ENCODE measurements around the gene COX6A2. TPM values are rescaled to one million over a fixed set of nuclear protein-coding genes. Genes with fewer than 3 reads are reported as not detected.

COX6A2 gene
- total and polyA plus RNA-seq, 2 experiments from 2014 or later, result not detected

- Histone ChIP-seq H2AFZ (no peak overlapping the region), H3K4me2 (ENCODE audit: unreplicated experiment) (no peak overlapping the region), H3K79me2 (ENCODE audit: insufficient read depth) (peaks cover 53% of the 10 kb centered on the region), H3K9me3 (ENCODE audit: low read depth) (no peaks in the 10 kb centered on the region), H3K36me3 (ENCODE audit: low read depth) (no peaks in the 10 kb centered on the region), H3K9me2 (ENCODE audit: insufficient read depth) (no peaks in the 10 kb centered on the region), H3K4me3 (no peak overlapping the region), H3K9ac (no peak overlapping the region), H4K20me1 (ENCODE audit: insufficient read depth) (no peaks in the 10 kb centered on the region), H3K27me3 (replicated peaks; ENCODE audit: insufficient read depth) (no peaks in the 10 kb centered on the region), H3F3A (ENCODE audit: insufficient read depth) (peaks cover 42% of the 10 kb centered on the region), H3K27ac (no peak overlapping the region), H3K4me1 (ENCODE audit: insufficient read depth) (peaks cover 63% of the 10 kb centered on the region)
- in situ Hi-C loops (cut with MboI), result no loop called here
- DNase-seq, result no peak
- WGBS, 2 experiments (ENCODE audit: low coverage in 1 of 2, low lambda C conversion rate in 2 of 2, missing lambda C conversion rate in 2 of 2), result 83% methylated on average over 17 of the region's 17 CpGs
- TF ChIP-seq EZH2phosphoT487 (IDR thresholded peaks at IDR 0.05; ENCODE audit: insufficient read depth, low read depth), result no peak
- no peak for TF ChIP-seq EZH2 (IDR thresholded peaks at IDR 0.05; ENCODE audit: insufficient read depth, poor library complexity, severe bottlenecking)
Measured at GRCh38 chr16:31455601-31456314, 27.6 kb upstream of the COX6A2 start.

- peaks cover 52% of the 10 kb centered on the region for H3K79me2 ChIP-seq (ENCODE audit: insufficient read depth)
- peak overlapping the region; percentile 94 for H3K27ac ChIP-seq
- peak overlapping the region; percentile 52 for H3K4me3 ChIP-seq
- in situ Hi-C loops (cut with MboI), result no loop called here
- no peak overlapping the region; the same call in 1 of the 2 replicates for H2AFZ ChIP-seq
- H3K9me2 ChIP-seq (ENCODE audit: insufficient read depth), result no peaks in the 10 kb centered on the region
- peaks cover 56% of the 10 kb centered on the region for H3K4me1 ChIP-seq (ENCODE audit: insufficient read depth)
- H3K36me3 ChIP-seq (ENCODE audit: low read depth), result no peaks in the 10 kb centered on the region
- H3K9me3 ChIP-seq (ENCODE audit: low read depth), result no peaks in the 10 kb centered on the region
- DNase-seq, result peak; percentile 75
- peaks cover 33% of the 10 kb centered on the region for H3F3A ChIP-seq (ENCODE audit: insufficient read depth)
- 11 to 13% methylated on average over 17 to 20 of the region's 20 CpGs for WGBS, 2 experiments (ENCODE audit: low coverage in 1 of 2, low lambda C conversion rate in 2 of 2, missing lambda C conversion rate in 2 of 2)
- H3K9ac ChIP-seq, result peak overlapping the region; percentile 70
- no peaks in the 10 kb centered on the region for H4K20me1 ChIP-seq (ENCODE audit: insufficient read depth)
- H3K4me2 ChIP-seq (ENCODE audit: unreplicated experiment), result peak overlapping the region; percentile 49
- TF ChIP-seq EZH2 (IDR thresholded peaks at IDR 0.05; ENCODE audit: insufficient read depth, poor library complexity, severe bottlenecking), result no peak
- TF ChIP-seq EZH2phosphoT487 (IDR thresholded peaks at IDR 0.05; ENCODE audit: insufficient read depth, low read depth), result no peak
- H3K27me3 ChIP-seq (replicated peaks; ENCODE audit: insufficient read depth), result no peaks in the 10 kb centered on the region
Measured at GRCh38 chr16:31453255-31454204, 25.4 kb upstream of the COX6A2 start.

- in situ Hi-C loops (cut with MboI), result no loop called here
Measured at GRCh38 chr16:31452631-31453106, 24.5 kb upstream of the COX6A2 start.

DNA sequence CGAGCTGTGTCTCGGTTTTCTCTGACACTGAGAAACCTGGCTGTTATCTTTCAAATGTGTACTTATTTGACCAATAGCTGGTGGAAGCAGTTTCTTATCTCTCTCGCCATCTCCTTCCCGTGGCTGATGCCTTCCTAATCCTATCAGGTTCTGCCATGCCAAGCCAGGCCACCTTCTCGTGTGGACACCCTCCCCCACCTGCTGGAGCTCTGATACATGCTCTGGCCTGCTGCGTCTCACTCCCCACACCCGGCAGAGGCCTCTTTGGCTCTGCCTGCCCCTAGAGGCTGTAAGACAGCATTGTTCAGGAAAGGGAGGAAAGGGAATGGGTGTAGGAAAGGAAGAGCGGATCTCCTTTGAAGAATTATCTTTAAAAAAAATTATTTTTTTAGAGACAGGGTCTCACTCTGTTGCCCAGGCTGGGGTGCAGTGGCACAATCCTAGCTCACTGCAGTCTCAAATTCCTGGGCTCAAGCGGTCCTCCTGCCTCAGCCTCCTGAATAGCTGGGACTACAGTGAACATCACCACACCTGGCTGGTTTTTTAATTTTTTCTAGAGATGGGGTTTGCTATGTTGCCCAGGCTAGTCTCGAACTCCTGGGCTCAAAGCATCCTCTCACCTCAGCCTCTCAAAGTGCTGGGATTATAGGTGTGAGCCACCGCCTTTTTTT lies 23.7 kb upstream of the COX6A2 start:
- no peaks in the 10 kb centered on the region for H3K27me3 ChIP-seq (replicated peaks; ENCODE audit: insufficient read depth)
- peak overlapping the region; percentile 49 for H3K4me2 ChIP-seq (ENCODE audit: unreplicated experiment)

More at GRCh38 chr16:31452631-31453106, 24.5 kb upstream of the COX6A2 start:
- TF ChIP-seq EZH2phosphoT487 (IDR thresholded peaks at IDR 0.05; ENCODE audit: insufficient read depth, low read depth), result no peak
- peak overlapping the region; percentile 94 for H3K27ac ChIP-seq
- H3F3A ChIP-seq (ENCODE audit: insufficient read depth), result peaks cover 33% of the 10 kb centered on the region
- peak overlapping the region; percentile 49 for H3K4me2 ChIP-seq (ENCODE audit: unreplicated experiment)
- peak overlapping the region; percentile 52 for H3K4me3 ChIP-seq
- DNase-seq, result peak; percentile 91
- H2AFZ ChIP-seq, result peak overlapping the region; percentile 30; the same call in 1 of the 2 replicates
- H3K36me3 ChIP-seq (ENCODE audit: low read depth), result no peaks in the 10 kb centered on the region
- H3K9ac ChIP-seq, result peak overlapping the region; percentile 70
- H3K27me3 ChIP-seq (replicated peaks; ENCODE audit: insufficient read depth), result no peaks in the 10 kb centered on the region
- WGBS, 2 experiments (ENCODE audit: low coverage in 1 of 2, low lambda C conversion rate in 2 of 2, missing lambda C conversion rate in 2 of 2), result 29 to 41% methylated on average over 2 to 3 of the region's 3 CpGs
- no peaks in the 10 kb centered on the region for H3K9me2 ChIP-seq (ENCODE audit: insufficient read depth)
- peaks cover 54% of the 10 kb centered on the region for H3K4me1 ChIP-seq (ENCODE audit: insufficient read depth)
- H3K9me3 ChIP-seq (ENCODE audit: low read depth), result no peaks in the 10 kb centered on the region
- no peaks in the 10 kb centered on the region for H4K20me1 ChIP-seq (ENCODE audit: insufficient read depth)
- H3K79me2 ChIP-seq (ENCODE audit: insufficient read depth), result peaks cover 44% of the 10 kb centered on the region

More for the DNA sequence above, 23.7 kb upstream of the COX6A2 start:
- TF ChIP-seq EZH2phosphoT487 (IDR thresholded peaks at IDR 0.05; ENCODE audit: insufficient read depth, low read depth), result no peak
- no peak for TF ChIP-seq EZH2 (IDR thresholded peaks at IDR 0.05; ENCODE audit: insufficient read depth, poor library complexity, severe bottlenecking)
- Histone ChIP-seq H2AFZ (0 out of 2 replicates have a peak overlapping the region, but pooled peaks have one; percentile 3), H3K4me1 (ENCODE audit: insufficient read depth) (peaks cover 45% of the 10 kb centered on the region), H3F3A (ENCODE audit: insufficient read depth) (peaks cover 33% of the 10 kb centered on the region), H3K9me3 (ENCODE audit: low read depth) (no peaks in the 10 kb centered on the region), H3K9me2 (ENCODE audit: insufficient read depth) (no peaks in the 10 kb centered on the region), H3K9ac (peak overlapping the region; percentile 64), H3K36me3 (ENCODE audit: low read depth) (no peaks in the 10 kb centered on the region), H3K4me3 (no peak overlapping the region), H3K79me2 (ENCODE audit: insufficient read depth) (peaks cover 35% of the 10 kb centered on the region), H4K20me1 (ENCODE audit: insufficient read depth) (no peaks in the 10 kb centered on the region), H3K27ac (peak overlapping the region; percentile 94)
- 50 to 53% methylated on average over 11 of the region's 11 CpGs for WGBS, 2 experiments (ENCODE audit: low coverage in 1 of 2, low lambda C conversion rate in 2 of 2, missing lambda C conversion rate in 2 of 2)
- peak; percentile 89 for DNase-seq
- in situ Hi-C loops (cut with MboI), result no loop called here

All from GM23248 (cell line).